ENCODE results near the gene TBP.
"Not testable (repeated sequence)": the region's sequence is repeated elsewhere in the genome, so short reads cannot be mapped to it uniquely, and the experiment has no call there.

The TBP gene

GRCh38 chr6:170612256-170612804, 58.2 kb downstream of the TBP start:
- DNase-seq = not testable (repeated sequence)

- not testable (repeated sequence) for DNase-seq
These were observed 61.9 kb downstream of the TBP start for GRCh38 chr6:170616020-170616554.

All from CD4-positive, alpha-beta T cell treated with Interleukin-4 for 1 hour (primary cell).